ENCODE measurements around the gene PRDX6. TPM values are rescaled to one million over a fixed set of nuclear protein-coding genes. Genes with fewer than 3 reads are reported as not detected.

PRDX6 gene
- total RNA-seq, 1 donor from 2014 or later, result 129 TPM

GRCh38 chr1:173475564-173476196, 1.5 kb upstream of the PRDX6 start:
- POLR2A ChIA-PET, result interaction anchor here (0.6 to 3.1 kb wide), 6 partner anchors 37 to 1492 kb away, joined by 3 to 22 read pairs (median 8); partner anchors contain the start of genes CENPL, DARS2 and KLHL20
- Mint-ChIP-seq H3K27me3 (no peaks in the 10 kb centered on the region), H3K4me1 (peaks cover 40% of the 10 kb centered on the region), H3K9me3 (peaks cover 2% of the 10 kb centered on the region), H3K27ac (no peak overlapping the region), H3K36me3 (ENCODE audit: low read depth) (peaks cover 20% of the 10 kb centered on the region), H3K4me3 (peak overlapping the region; percentile 92)
- no peak for ATAC-seq (ENCODE audit: low read depth)
- DNase-seq, result no peak
- TF ChIP-seq CTCF (IDR thresholded peaks at IDR 0.05), result no peak
- CTCF ChIA-PET, result interaction anchor here (3.5 kb wide), 1 partner anchor 45 kb away, joined by 28 read pairs; no protein-coding TSS in a partner anchor
- intact Hi-C loops (cut with micrococcal nuclease), result loop anchor here (1.0 to 5.0 kb wide), 6 partner anchors 55 to 1547 kb away; partner anchors contain the start of genes MRPS14, RABGAP1L, RC3H1 and SUCO

- DNase-seq (no peak), ATAC-seq (ENCODE audit: low read depth) (no peak)
- H3K4me3 Mint-ChIP-seq, result peak overlapping the region; percentile 92
- H3K27ac Mint-ChIP-seq, result peak overlapping the region; percentile 95
- TF ChIP-seq CTCF (IDR thresholded peaks at IDR 0.05), result no peak
- intact Hi-C loops (cut with micrococcal nuclease), result loop anchor here (1.0 to 5.0 kb wide), 6 partner anchors 55 to 1546 kb away; partner anchors contain the start of genes MRPS14, RABGAP1L, RC3H1 and SUCO
- peaks cover 24% of the 10 kb centered on the region for H3K36me3 Mint-ChIP-seq (ENCODE audit: low read depth)
- ChIA-PET POLR2A (interaction anchor here (0.6 to 3.1 kb wide), 20 partner anchors 9 to 1547 kb away, joined by 3 to 25 read pairs (median 6); partner anchors contain the start of genes CACYBP, CENPL, DARS2 and GAS5), CTCF (interaction anchor here (1.2 to 3.5 kb wide), 2 partner anchors 46 to 698 kb away, joined by 4 to 28 read pairs; no protein-coding TSS in a partner anchor)
- H3K27me3 Mint-ChIP-seq, result no peaks in the 10 kb centered on the region
- H3K9me3 Mint-ChIP-seq, result peaks cover 2% of the 10 kb centered on the region
- peaks cover 40% of the 10 kb centered on the region for H3K4me1 Mint-ChIP-seq
These were observed 904 bp upstream of the PRDX6 start for GRCh38 chr1:173476197-173476664.

- intact Hi-C loops (cut with micrococcal nuclease), result loop anchor here (1.0 to 5.0 kb wide), 12 partner anchors 45 to 1546 kb away; partner anchors contain the start of genes CACYBP, CENPL, DARS2 and MRPS14
- TF ChIP-seq CTCF (IDR thresholded peaks at IDR 0.05), result no peak
- Mint-ChIP-seq H3K4me1 (peaks cover 40% of the 10 kb centered on the region), H3K27me3 (no peaks in the 10 kb centered on the region), H3K9me3 (peaks cover 2% of the 10 kb centered on the region), H3K4me3 (peak overlapping the region; percentile 92), H3K27ac (peak overlapping the region; percentile 95), H3K36me3 (ENCODE audit: low read depth) (peaks cover 25% of the 10 kb centered on the region)
- ATAC-seq (ENCODE audit: low read depth) (peak; percentile 94), DNase-seq (peak; percentile 70)
- ChIA-PET POLR2A (interaction anchor here (0.6 to 3.1 kb wide), 20 partner anchors 9 to 1546 kb away, joined by 3 to 25 read pairs (median 6); partner anchors contain the start of genes CACYBP, CENPL, DARS2 and GAS5), CTCF (interaction anchor here (1.2 to 3.5 kb wide), 3 partner anchors 46 to 732 kb away, joined by 4 to 28 read pairs (median 4); no protein-coding TSS in a partner anchor)
These were observed 360 bp upstream of the PRDX6 start for GRCh38 chr1:173476665-173477285.

- peak overlapping the region; percentile 92 for H3K4me3 Mint-ChIP-seq
- no peak for ATAC-seq (ENCODE audit: low read depth)
- no peaks in the 10 kb centered on the region for H3K9me3 Mint-ChIP-seq
- no peak for TF ChIP-seq CTCF (IDR thresholded peaks at IDR 0.05)
- peaks cover 34% of the 10 kb centered on the region for H3K36me3 Mint-ChIP-seq (ENCODE audit: low read depth)
- intact Hi-C loops (cut with micrococcal nuclease), result loop anchor here (5.0 kb wide), 2 partner anchors 946 to 1544 kb away; partner anchors contain the start of genes MRPS14 and SUCO
- ChIA-PET POLR2A (interaction anchor here (0.6 to 3.1 kb wide), 11 partner anchors 48 to 946 kb away, joined by 4 to 25 read pairs (median 10); partner anchors contain the start of genes CENPL, DARS2, GAS5 and KLHL20), CTCF (interaction anchor here (1.2 to 3.5 kb wide), 3 partner anchors 48 to 733 kb away, joined by 4 to 28 read pairs (median 4); no protein-coding TSS in a partner anchor)
- no peak for DNase-seq
- H3K27me3 Mint-ChIP-seq, result no peaks in the 10 kb centered on the region
- peak overlapping the region; percentile 87 for H3K27ac Mint-ChIP-seq
- peaks cover 40% of the 10 kb centered on the region for H3K4me1 Mint-ChIP-seq
These were observed 1.0 kb downstream of the PRDX6 start for GRCh38 chr1:173478094-173478674.
